Upper lobe of right lung (tissue), 1 donor: ENCODE data around the gene DIP2C. TPM values are rescaled to one million over a fixed set of nuclear protein-coding genes. Genes with fewer than 3 reads are reported as not detected.
"Not testable (repeated sequence)": the region's sequence is repeated elsewhere in the genome, so short reads cannot be mapped to it uniquely, and the experiment has no call there.

Source experiments
- ATAC-seq: fragments of 200-7000 bp; cut with Tn5 transposase; one replicate; pipeline ENCODE4 v1.9.1; 2020; ENCODE audit warnings: mild to moderate bottlenecking, moderate library complexity
- DNase-seq: peaks from one replicate; pipeline ENCODE4 v3.0.0-alpha.2; 2020
- H3K27ac ChIP-seq: fragments of 200-600 bp; one replicate; pipeline ENCODE4 v1.8.0; 2022
- H3K27me3 ChIP-seq: fragments of 200-600 bp; one replicate; pipeline ENCODE4 v1.8.0; 2022; ENCODE audit warnings: mild to moderate bottlenecking
- H3K36me3 ChIP-seq: fragments of 200-600 bp; one replicate; pipeline ENCODE4 v1.8.0; 2022
- H3K4me1 ChIP-seq: fragments of 200-600 bp; one replicate; pipeline ENCODE4 v1.8.0; 2022
- H3K4me3 ChIP-seq: fragments of 200-600 bp; one replicate; pipeline ENCODE4 v1.8.0; 2022; ENCODE audit warnings: mild to moderate bottlenecking
- H3K9me3 ChIP-seq: fragments of 200-600 bp; one replicate; pipeline ENCODE4 v1.8.0; 2022
- intact Hi-C: fragments of 100-400 bp; cut with DNase I; formaldehyde crosslinking; loops from one replicate; pipeline ENCODE4 v1.11.0; 2022
- total RNA-seq: library from RNA; stranded (reverse); fragmentation: NEBNext Ultra II Directional; extraction: Animal tissue kit (Norgen Biotek cat#: 25700); gene quantifications from one replicate; pipeline ENCODE4 v1.2.1, GENCODE V29; 2021
- TF ChIP-seq, protein P1 (sequence below): fragments of 200-600 bp; IDR thresholded peaks from one replicate; pipeline ENCODE4 v1.8.0; 2022; ENCODE audit warnings: antibody characterized with exemption
- donor health status: DM: no; HTN: yes; CAD: no; lungs with severe emphysema.

DIP2C gene
- total RNA-seq, 1 donor from 2014 or later: 17.3 TPM

DNA sequence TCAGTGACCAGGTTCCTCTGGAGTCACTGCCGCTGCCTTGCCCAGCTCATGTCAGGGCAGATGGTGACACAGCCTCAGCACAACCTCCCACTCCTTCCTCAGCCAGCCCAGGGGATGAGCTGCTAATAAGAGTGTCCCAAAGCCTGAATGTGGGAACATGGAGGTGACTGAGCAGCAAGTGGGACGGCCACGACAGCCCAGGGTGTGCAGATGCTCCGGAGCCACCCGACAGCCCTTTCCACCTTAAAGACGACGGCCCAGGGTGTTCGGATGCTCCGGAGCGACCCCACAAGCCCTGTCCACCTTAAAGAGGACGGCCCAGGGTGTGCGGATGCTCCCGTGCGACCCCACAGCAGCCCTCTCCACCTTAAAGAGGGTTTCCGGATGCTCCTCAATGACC is 89.2 kb downstream of the DIP2C start:
- intact Hi-C loops: no loop called here
- TF ChIP-seq, protein P1, sequence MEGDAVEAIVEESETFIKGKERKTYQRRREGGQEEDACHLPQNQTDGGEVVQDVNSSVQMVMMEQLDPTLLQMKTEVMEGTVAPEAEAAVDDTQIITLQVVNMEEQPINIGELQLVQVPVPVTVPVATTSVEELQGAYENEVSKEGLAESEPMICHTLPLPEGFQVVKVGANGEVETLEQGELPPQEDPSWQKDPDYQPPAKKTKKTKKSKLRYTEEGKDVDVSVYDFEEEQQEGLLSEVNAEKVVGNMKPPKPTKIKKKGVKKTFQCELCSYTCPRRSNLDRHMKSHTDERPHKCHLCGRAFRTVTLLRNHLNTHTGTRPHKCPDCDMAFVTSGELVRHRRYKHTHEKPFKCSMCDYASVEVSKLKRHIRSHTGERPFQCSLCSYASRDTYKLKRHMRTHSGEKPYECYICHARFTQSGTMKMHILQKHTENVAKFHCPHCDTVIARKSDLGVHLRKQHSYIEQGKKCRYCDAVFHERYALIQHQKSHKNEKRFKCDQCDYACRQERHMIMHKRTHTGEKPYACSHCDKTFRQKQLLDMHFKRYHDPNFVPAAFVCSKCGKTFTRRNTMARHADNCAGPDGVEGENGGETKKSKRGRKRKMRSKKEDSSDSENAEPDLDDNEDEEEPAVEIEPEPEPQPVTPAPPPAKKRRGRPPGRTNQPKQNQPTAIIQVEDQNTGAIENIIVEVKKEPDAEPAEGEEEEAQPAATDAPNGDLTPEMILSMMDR: no peak
- Histone ChIP-seq H3K4me1 (peaks cover 15% of the 10 kb centered on the region), H3K27ac (peak overlapping the region; percentile 17), H3K4me3 (no peak overlapping the region), H3K36me3 (no peaks in the 10 kb centered on the region), H3K9me3 (no peaks in the 10 kb centered on the region), H3K27me3 (no peaks in the 10 kb centered on the region)
- peak; percentile 6 for ATAC-seq
- DNase-seq: peak; percentile 56

DNA sequence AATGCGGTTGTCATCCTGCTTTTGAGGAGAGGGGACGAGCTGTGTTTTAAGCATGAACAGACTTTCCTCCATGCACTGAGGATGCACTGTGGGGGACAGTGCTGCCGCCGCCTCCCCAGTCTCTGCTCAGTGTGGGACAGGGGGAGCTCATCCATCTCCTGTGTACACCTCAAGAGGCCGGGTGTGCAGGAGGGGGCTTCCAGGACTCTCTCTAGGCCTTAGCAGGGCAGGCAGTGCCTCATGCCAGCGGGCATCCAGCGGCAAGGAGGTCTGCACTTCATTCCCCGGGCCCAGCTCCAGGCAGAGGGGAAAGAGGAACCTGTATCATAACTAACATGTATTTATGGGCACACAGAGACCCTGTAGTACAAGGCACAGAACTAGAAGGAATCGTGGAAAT is 89.7 kb downstream of the DIP2C start:
- DNase-seq: peak; percentile 40

DNA sequence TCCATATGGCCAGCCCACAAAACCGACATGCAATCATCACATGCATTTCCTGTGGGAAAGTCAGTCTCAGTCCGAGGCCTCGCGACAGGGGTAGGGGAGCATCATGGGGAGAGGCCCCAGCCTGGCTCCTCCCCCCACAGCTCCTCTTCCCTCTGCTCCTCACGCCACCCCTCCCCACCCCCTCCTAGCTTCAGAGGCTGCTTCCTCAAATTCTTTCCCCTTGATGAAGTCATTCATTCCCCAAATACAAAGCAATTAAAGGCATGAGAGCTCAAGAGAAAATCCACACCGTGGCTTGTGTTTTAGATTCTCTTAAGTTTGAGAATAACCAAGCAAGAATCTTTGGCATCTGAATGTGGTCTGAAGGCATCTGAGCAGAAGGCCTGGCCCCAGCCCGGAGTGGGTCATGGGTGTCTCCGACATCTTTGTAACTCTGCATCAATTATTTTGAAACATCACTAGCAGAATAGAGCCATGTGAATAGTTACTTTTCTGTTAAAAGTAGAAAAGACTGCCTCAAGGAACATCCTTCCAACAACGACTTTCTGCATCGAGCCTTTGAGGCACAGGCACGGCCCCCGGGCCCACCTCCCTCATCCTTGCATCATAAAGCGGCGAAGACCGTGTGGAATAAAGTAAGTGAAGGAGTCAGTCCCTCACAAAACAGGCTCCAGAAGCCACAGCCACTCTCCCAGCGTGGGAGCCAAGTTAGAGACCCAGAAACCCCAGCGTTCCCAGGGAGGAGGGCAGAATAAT is 90.9 kb downstream of the DIP2C start:
- no peaks in the 10 kb centered on the region for H3K36me3 ChIP-seq
- H3K9me3 ChIP-seq: no peaks in the 10 kb centered on the region
- DNase-seq (peak; percentile 57), ATAC-seq (peak; percentile 50)
- H3K27me3 ChIP-seq: no peaks in the 10 kb centered on the region
- TF ChIP-seq, protein P1: no peak
- H3K4me3 ChIP-seq: no peak overlapping the region
- H3K4me1 ChIP-seq: peaks cover 15% of the 10 kb centered on the region
- no peak overlapping the region for H3K27ac ChIP-seq
- intact Hi-C loops: no loop called here

More for the DNA sequence above, 89.7 kb downstream of the DIP2C start:
- TF ChIP-seq, protein P1: no peak
- ATAC-seq: no peak
- intact Hi-C loops: no loop called here
- H3K4me3 ChIP-seq: no peak overlapping the region
- H3K4me1 ChIP-seq: peaks cover 15% of the 10 kb centered on the region
- no peaks in the 10 kb centered on the region for H3K27me3 ChIP-seq
- H3K27ac ChIP-seq: no peak overlapping the region
- no peaks in the 10 kb centered on the region for H3K36me3 ChIP-seq
- no peaks in the 10 kb centered on the region for H3K9me3 ChIP-seq

DNA sequence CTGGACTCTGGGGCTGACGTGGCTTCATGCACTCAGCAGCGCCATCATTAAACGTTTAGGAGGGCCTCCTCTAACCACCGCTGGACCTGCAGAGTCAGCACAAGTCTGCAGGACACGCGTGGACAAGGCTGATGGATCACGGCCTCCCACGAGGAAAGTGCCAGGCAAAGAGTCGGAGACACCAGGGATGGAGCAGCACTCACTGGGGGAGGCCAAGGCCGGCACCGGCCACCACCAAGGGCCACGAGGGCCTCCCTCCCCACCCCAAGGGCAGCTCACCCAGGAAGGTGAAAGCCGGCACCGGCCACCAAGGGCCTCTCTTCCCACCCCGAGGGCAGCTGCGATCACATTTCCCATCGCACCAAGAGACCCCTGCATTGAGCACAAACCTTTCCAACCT is 91.5 kb downstream of the DIP2C start:
- H3K9me3 ChIP-seq: no peaks in the 10 kb centered on the region
- no peak for ATAC-seq
- H3K27me3 ChIP-seq: no peaks in the 10 kb centered on the region
- H3K27ac ChIP-seq: no peak overlapping the region
- intact Hi-C loops: no loop called here
- H3K4me3 ChIP-seq: no peak overlapping the region
- H3K4me1 ChIP-seq: peaks cover 15% of the 10 kb centered on the region
- H3K36me3 ChIP-seq: no peaks in the 10 kb centered on the region
- peak; percentile 57 for DNase-seq
- TF ChIP-seq, protein P1: no peak

DNA sequence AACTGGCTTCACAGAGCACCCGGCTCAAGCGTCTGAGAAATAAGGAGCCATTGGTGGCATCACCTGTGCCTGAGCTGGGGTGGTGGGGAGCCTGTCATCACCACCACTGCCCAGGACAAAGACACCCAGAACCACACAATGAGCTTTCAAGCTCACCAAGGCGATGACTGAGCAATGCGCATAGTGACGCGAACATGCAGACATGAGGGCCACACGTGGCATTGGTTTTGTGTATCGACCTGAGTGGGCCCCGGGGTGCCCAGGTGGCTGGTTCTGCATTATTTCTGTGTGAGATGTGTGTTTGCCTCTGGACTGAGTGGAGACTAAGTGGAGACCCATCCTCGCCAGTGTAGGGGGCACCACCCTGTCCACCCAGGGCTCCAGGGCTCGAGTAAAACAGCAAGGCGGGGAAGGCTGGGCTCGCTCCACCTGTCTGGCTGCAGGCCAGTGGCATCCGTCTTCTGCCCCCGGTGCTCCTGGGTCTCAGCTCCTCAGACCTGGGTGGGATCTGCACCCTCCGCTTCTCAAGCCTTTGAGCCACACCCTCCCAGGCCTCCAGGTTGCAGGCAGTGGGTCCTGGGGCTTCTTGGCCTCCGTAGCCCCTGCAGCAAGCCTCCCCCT is 92.6 kb downstream of the DIP2C start:
- H3K36me3 ChIP-seq: no peaks in the 10 kb centered on the region
- TF ChIP-seq, protein P1: no peak
- no peak overlapping the region for H3K4me3 ChIP-seq
- H3K27ac ChIP-seq: no peak overlapping the region
- no peaks in the 10 kb centered on the region for H3K27me3 ChIP-seq
- DNase-seq (peak; percentile 58), ATAC-seq (no peak)
- intact Hi-C loops: no loop called here
- H3K4me1 ChIP-seq: peaks cover 13% of the 10 kb centered on the region
- no peaks in the 10 kb centered on the region for H3K9me3 ChIP-seq

DNA sequence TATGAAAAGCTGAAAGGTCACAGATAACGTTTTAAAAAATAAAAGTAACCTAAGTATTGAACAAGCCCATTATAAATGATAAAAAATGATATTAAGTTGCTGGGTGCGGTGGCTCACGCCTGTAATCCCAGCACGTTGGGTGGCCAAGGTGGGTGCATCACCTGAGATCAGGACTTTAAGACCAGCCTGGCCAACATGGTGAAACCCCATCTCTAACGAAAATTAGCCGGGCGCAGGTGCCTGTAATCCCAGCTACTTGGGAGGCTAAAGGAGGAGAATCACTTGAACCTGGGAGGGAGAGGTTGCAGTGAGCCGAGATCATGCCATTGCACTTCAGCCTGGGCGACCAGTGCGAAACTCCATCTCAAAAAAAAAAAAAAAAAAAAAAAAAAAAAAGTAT is 93.3 kb downstream of the DIP2C start:
- peak; percentile 28 for DNase-seq
- H3K9me3 ChIP-seq, H3K27me3 ChIP-seq, H3K27ac ChIP-seq, intact Hi-C loops, H3K36me3 ChIP-seq, ATAC-seq, H3K4me3 ChIP-seq, H3K4me1 ChIP-seq: not testable (repeated sequence)
